ENCODE measurements around the gene CYP2C19. TPM values are rescaled to one million over a fixed set of nuclear protein-coding genes. Genes with fewer than 3 reads are reported as not detected.

Gene CYP2C19
- total RNA-seq, 2 experiments from 2014 or later: not detected

DNA sequence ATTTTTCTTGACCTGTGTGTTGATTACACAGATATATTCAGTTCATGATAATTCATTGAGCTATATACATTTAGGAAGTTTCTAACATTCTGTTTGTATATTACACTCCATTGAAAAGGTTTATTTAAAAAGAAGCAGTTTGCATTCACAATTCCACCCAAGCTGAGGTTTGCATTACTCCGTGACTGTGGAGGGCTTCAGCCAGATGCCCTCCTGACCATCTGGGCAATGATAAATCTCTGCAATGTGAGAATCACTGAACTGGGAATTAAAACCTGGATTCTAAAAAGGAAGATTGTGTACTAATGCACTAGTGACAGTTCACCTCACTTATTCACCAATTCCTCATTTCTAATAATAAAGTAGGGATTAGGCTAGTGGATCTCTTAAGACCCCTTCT is 139.6 kb downstream of the CYP2C19 start:
- Mint-ChIP-seq H3K9me3 (peaks cover 3% of the 10 kb centered on the region), H3K4me1 (ENCODE audit: low read depth) (no peaks in the 10 kb centered on the region), H3K27me3 (no peaks in the 10 kb centered on the region), H3K36me3 (ENCODE audit: low read depth) (no peaks in the 10 kb centered on the region), H3K27ac (no peak overlapping the region), H3K4me3 (no peak overlapping the region)
- Histone ChIP-seq H3K27me3 (ENCODE audit: control insufficient read depth in 1 of 2, insufficient read depth in 2 of 2, low read length in 2 of 2) (no peaks in the 10 kb centered on the region), H3K36me3 (ENCODE audit: insufficient read depth, low read length) (no peaks in the 10 kb centered on the region), H3K4me3 (ENCODE audit: low read length) (no peak overlapping the region), H3K27ac (ENCODE audit: low read depth in 1 of 2, low read length in 2 of 2) (no peak overlapping the region), H3K4me1 (ENCODE audit: insufficient read depth, low read length) (no peaks in the 10 kb centered on the region), H3K9me3 (ENCODE audit: control insufficient read depth in 1 of 2, insufficient read depth in 1 of 2, low read length in 2 of 2) (peaks cover 0 to 8% of the 10 kb centered on the region in 2 experiments)
- intact Hi-C loops (cut with DNase I, micrococcal nuclease): no loop called here
- DNase-seq (no peak), ATAC-seq (ENCODE audit: poor library complexity) (no peak)
- TF ChIP-seq, protein P1, sequence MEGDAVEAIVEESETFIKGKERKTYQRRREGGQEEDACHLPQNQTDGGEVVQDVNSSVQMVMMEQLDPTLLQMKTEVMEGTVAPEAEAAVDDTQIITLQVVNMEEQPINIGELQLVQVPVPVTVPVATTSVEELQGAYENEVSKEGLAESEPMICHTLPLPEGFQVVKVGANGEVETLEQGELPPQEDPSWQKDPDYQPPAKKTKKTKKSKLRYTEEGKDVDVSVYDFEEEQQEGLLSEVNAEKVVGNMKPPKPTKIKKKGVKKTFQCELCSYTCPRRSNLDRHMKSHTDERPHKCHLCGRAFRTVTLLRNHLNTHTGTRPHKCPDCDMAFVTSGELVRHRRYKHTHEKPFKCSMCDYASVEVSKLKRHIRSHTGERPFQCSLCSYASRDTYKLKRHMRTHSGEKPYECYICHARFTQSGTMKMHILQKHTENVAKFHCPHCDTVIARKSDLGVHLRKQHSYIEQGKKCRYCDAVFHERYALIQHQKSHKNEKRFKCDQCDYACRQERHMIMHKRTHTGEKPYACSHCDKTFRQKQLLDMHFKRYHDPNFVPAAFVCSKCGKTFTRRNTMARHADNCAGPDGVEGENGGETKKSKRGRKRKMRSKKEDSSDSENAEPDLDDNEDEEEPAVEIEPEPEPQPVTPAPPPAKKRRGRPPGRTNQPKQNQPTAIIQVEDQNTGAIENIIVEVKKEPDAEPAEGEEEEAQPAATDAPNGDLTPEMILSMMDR (IDR thresholded peaks at IDR 0.05): no peak
- POLR2A ChIA-PET: no interaction called here
- CTCF ChIA-PET: no interaction called here

DNA sequence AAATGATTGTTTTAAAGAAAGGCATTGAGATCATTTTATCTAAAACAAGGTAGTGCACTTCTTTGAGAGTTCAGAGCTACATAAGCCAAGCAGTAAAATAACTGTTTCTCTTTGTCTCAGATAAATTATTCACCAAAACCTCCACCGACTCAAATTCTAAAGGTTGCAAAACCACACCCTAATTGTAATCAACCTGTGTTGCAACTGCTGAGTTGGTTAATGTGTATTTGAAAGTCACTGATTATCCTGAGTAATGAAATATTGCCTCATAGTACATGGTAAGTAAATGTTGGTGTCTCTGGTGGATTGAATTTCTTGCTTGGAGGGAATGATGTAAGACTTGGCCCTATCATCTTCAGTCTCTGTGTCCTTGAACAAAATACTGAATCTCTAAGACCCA is 140.1 kb downstream of the CYP2C19 start:
- H3K27ac ChIP-seq (ENCODE audit: low read depth in 1 of 2, low read length in 2 of 2): no peak overlapping the region
- no peak overlapping the region for H3K4me3 ChIP-seq (ENCODE audit: low read length)
- no peaks in the 10 kb centered on the region for H3K4me1 ChIP-seq (ENCODE audit: insufficient read depth, low read length)
- DNase-seq: no peak
- H3K36me3 ChIP-seq (ENCODE audit: insufficient read depth, low read length): no peaks in the 10 kb centered on the region
- Mint-ChIP-seq H3K36me3 (ENCODE audit: low read depth) (no peaks in the 10 kb centered on the region), H3K27me3 (no peaks in the 10 kb centered on the region), H3K9me3 (peaks cover 3% of the 10 kb centered on the region), H3K4me3 (no peak overlapping the region), H3K27ac (no peak overlapping the region), H3K4me1 (ENCODE audit: low read depth) (no peaks in the 10 kb centered on the region)
- peaks cover 0 to 8% of the 10 kb centered on the region in 2 experiments for H3K9me3 ChIP-seq (ENCODE audit: control insufficient read depth in 1 of 2, insufficient read depth in 1 of 2, low read length in 2 of 2)
- intact Hi-C loops (cut with DNase I, micrococcal nuclease): no loop called here
- no peak for ATAC-seq (ENCODE audit: poor library complexity)
- CTCF ChIA-PET: no interaction called here
- POLR2A ChIA-PET: no interaction called here
- H3K27me3 ChIP-seq (ENCODE audit: control insufficient read depth in 1 of 2, insufficient read depth in 2 of 2, low read length in 2 of 2): no peaks in the 10 kb centered on the region
- TF ChIP-seq, protein P1 (IDR thresholded peaks at IDR 0.05): no peak

Other genes with a start within 250 kb of the CYP2C19 start
- gene HELLS, start 216.9 kb upstream of the CYP2C19 start, total RNA-seq: 10 to 100 TPM in 1 of 2 experiments, 1 to 10 TPM in 1; 9.5 to 10.3 TPM
- gene CYP2C18, start 79.0 kb upstream of the CYP2C19 start, total RNA-seq: not detected
- gene CYP2C9, start 176.0 kb downstream of the CYP2C19 start, total RNA-seq: not detected

Measured in CD4-positive, alpha-beta T cell (primary cell).